NCI-H748 (cell line): ENCODE results near the gene LRMDA.
"Not testable (repeated sequence)": the region's sequence is repeated elsewhere in the genome, so short reads cannot be mapped to it uniquely, and the experiment has no call there.

ENCODE experiments used
- DNase-seq: peaks from one replicate; lab custom pipeline; 2025; ENCODE audit not compliant: unreplicated experiment; lab: John Stamatoyannopoulos, UW

Gene LRMDA

GRCh38 chr10:75730847-75731246, 299.4 kb downstream of the LRMDA start:
- DNase-seq, result no peak

GRCh38 chr10:75733135-75733890, 301.9 kb downstream of the LRMDA start:
- no peak for DNase-seq

GRCh38 chr10:75736151-75736640, 304.8 kb downstream of the LRMDA start:
- DNase-seq, result peak; percentile 3

GRCh38 chr10:75736889-75737579, 305.6 kb downstream of the LRMDA start:
- no peak for DNase-seq

GRCh38 chr10:75737580-75737949, 306.1 kb downstream of the LRMDA start:
- no peak for DNase-seq

- DNase-seq, result no peak
These were observed 307.5 kb downstream of the LRMDA start for GRCh38 chr10:75738924-75739323.

- DNase-seq, result peak; percentile 38
These were observed 308.2 kb downstream of the LRMDA start for GRCh38 chr10:75739414-75740143.

GRCh38 chr10:75740541-75740940, 309.1 kb downstream of the LRMDA start:
- DNase-seq, result no peak

- no peak for DNase-seq
These were observed 310.9 kb downstream of the LRMDA start for GRCh38 chr10:75742355-75742754.

- no peak for DNase-seq
These were observed 311.9 kb downstream of the LRMDA start for GRCh38 chr10:75743291-75743778.

- DNase-seq, result no peak
These were observed 312.8 kb downstream of the LRMDA start for GRCh38 chr10:75744261-75744660.

- peak; percentile 16 for DNase-seq
These were observed 314.9 kb downstream of the LRMDA start for GRCh38 chr10:75746356-75746755.

- not testable (repeated sequence) for DNase-seq
These were observed 318.9 kb downstream of the LRMDA start for GRCh38 chr10:75750093-75750875.

GRCh38 chr10:75751232-75751631, 319.8 kb downstream of the LRMDA start:
- no peak for DNase-seq

- DNase-seq, result no peak
These were observed 322.2 kb downstream of the LRMDA start for GRCh38 chr10:75753621-75754020.

- no peak for DNase-seq
These were observed 322.8 kb downstream of the LRMDA start for GRCh38 chr10:75754096-75754831.

- DNase-seq, result no peak
These were observed 324.1 kb downstream of the LRMDA start for GRCh38 chr10:75755528-75755927.

- DNase-seq, result no peak
These were observed 329.9 kb downstream of the LRMDA start for GRCh38 chr10:75761289-75761688.

- DNase-seq, result no peak
These were observed 331.0 kb downstream of the LRMDA start for GRCh38 chr10:75762431-75762802.

- no peak for DNase-seq
These were observed 332.2 kb downstream of the LRMDA start for GRCh38 chr10:75763652-75764051.
